Neural cell (in vitro differentiated cells): ENCODE measurements around the gene POFUT1.

Experiments
- EP300 ChIP-seq: fragments of 450-650 bp; conservative IDR thresholded peaks from 2 replicates; pipeline ENCODE4 v1.6.1; 2014; ENCODE audit warnings: antibody characterized with exemption, mild to moderate bottlenecking, moderate library complexity; ENCODE audit not compliant: poor library complexity, severe bottlenecking
- EZH2 ChIP-seq: fragments of 200-600, 300-800 bp; shearing (Covaris generic), sonication (generic); IDR thresholded peaks from 2 replicates; pipeline ENCODE4 v1.6.1; 2014; ENCODE audit warnings: antibody characterized with exemption, low read length, borderline replicate concordance, mild to moderate bottlenecking; ENCODE audit not compliant: insufficient read depth, poor library complexity, severe bottlenecking
- MXI1 ChIP-seq: fragments of 450-650 bp; conservative IDR thresholded peaks from 2 replicates; pipeline ENCODE4 v1.6.1; 2014; ENCODE audit warnings: antibody characterized with exemption, mild to moderate bottlenecking; ENCODE audit not compliant: poor library complexity, severe bottlenecking
- POLR2AphosphoS5 ChIP-seq: IDR thresholded peaks from 2 replicates; pipeline ENCODE4 v1.6.1; 2012
- RAD21 ChIP-seq: fragments of 450-650 bp; conservative IDR thresholded peaks from 2 replicates; pipeline ENCODE4 v1.6.1; 2014; ENCODE audit warnings: antibody characterized with exemption, mild to moderate bottlenecking, moderate library complexity
- REST ChIP-seq: IDR thresholded peaks from 2 replicates; pipeline ENCODE4 v1.6.1; 2012; ENCODE audit warnings: borderline replicate concordance
- SMC3 ChIP-seq: fragments of 450-650 bp; conservative IDR thresholded peaks from 2 replicates; pipeline ENCODE4 v1.6.1; 2014; ENCODE audit warnings: antibody characterized with exemption, mild to moderate bottlenecking, moderate library complexity; ENCODE audit not compliant: poor library complexity
- TAF1 ChIP-seq: IDR thresholded peaks from 2 replicates; pipeline ENCODE4 v1.6.1; 2012; ENCODE audit warnings: low read depth
- TF ChIP-seq, protein P1 (sequence below): fragments of 450-650 bp; IDR thresholded peaks from 2 replicates; pipeline ENCODE4 v1.5.1; 2014; ENCODE audit warnings: antibody characterized with exemption, mild to moderate bottlenecking, moderate library complexity; ENCODE audit not compliant: poor library complexity, severe bottlenecking

GRCh38 chr20:32231847-32232246 is 24.2 kb downstream of the POFUT1 start:
- TF ChIP-seq, protein P1, sequence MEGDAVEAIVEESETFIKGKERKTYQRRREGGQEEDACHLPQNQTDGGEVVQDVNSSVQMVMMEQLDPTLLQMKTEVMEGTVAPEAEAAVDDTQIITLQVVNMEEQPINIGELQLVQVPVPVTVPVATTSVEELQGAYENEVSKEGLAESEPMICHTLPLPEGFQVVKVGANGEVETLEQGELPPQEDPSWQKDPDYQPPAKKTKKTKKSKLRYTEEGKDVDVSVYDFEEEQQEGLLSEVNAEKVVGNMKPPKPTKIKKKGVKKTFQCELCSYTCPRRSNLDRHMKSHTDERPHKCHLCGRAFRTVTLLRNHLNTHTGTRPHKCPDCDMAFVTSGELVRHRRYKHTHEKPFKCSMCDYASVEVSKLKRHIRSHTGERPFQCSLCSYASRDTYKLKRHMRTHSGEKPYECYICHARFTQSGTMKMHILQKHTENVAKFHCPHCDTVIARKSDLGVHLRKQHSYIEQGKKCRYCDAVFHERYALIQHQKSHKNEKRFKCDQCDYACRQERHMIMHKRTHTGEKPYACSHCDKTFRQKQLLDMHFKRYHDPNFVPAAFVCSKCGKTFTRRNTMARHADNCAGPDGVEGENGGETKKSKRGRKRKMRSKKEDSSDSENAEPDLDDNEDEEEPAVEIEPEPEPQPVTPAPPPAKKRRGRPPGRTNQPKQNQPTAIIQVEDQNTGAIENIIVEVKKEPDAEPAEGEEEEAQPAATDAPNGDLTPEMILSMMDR: no peak
- TF ChIP-seq EZH2: no peak
- TF ChIP-seq REST: no peak
- no peak for TF ChIP-seq RAD21
- TF ChIP-seq POLR2AphosphoS5: no peak
- TF ChIP-seq TAF1: no peak
- TF ChIP-seq SMC3: no peak
- TF ChIP-seq EP300: no peak
- no peak for TF ChIP-seq MXI1
